HG03064 (cell line): ENCODE results near the gene ERC2.

ENCODE experiments used
- ATAC-seq: cut with Tn5 transposase; IDR thresholded peaks from one replicate; pipeline ENCODE4 v1.9.1; 2021; ENCODE audit warnings: low read depth; ENCODE audit not compliant: unreplicated experiment

ERC2 gene

DNA sequence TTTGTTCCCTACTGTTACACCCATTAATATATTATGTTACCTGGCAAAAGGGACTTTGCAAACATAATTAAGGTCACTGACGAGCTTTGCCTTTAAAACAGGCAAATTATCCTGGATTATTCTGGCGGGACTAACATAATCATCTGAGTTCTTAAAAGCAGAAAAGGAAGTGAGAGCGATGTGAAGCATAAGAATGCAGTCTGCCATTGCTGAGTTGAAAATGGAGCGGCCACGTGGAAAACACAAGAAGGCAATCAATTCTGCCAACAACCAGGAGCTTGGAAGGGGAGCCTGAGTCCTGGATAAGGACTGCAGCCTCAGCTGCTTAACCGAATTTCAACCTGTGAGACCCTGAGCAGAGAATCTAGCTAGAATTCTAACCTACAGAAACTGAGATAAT, 653.0 kb downstream of the ERC2 start:
- no peak for ATAC-seq

DNA sequence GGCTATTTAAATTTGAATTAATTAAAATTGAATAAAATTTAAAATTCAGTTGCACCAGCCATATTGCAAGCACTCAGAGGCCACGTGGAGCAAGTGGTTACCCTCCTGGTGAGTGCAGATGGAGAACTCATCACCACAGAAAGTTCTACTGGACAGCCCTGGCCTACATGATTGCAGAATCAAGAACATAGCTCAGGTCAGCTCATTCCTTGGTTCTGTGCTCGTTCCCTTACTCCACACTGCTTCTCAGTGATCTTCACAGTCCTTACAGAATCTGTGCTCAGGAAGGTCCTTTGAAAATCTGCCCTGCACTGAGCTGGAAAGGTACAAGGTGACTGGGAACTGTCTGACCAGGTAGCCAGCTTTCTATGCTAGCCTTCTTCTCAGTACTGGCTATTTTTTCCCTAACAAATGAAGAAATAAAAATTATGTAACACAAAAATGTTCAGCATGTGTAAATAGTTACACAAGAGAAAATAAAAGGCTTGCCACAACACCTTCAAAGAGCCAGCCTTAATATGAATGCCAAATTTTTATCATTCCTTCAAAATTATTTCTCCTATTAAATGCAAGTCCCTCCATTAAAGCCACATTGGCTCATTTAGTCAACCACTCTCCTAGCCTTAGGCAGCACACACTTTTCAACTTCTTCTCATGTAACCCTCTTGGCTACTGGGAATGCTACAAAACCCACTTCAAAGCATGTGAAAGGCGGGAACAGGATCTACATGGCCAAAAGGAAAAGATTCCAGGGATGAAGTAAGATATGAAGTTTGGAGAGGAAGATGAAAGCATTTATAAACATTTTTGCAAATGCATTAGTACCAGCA, 654.8 kb downstream of the ERC2 start:
- ATAC-seq: no peak

DNA sequence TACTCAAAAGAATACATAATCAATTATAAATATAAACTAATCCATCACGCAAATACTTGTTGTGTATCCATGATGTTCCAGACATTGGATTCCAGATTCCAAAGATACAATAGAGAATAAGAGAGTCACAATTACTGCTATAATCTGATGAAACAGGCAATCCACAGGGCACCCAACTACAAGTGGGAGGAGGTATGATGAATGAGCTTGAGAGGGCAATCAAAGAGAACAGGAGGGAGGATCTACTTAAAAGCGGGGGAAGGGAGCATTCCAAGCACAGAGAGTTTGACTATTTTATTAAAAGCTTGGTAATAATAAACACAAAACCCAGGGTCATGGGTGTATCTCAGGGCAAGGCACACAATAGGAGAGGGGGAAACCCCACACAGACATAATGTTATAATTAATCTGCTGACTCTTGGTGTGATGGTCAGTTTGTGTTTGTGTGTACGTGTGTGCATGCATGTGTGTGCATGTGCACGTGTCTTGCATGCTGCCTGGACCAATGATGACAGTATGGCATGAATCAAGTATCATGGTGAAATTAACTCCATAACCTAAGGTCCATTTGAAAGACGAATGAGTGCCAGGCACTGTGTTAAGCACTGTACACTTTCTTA, 655.8 kb downstream of the ERC2 start:
- no peak for ATAC-seq

DNA sequence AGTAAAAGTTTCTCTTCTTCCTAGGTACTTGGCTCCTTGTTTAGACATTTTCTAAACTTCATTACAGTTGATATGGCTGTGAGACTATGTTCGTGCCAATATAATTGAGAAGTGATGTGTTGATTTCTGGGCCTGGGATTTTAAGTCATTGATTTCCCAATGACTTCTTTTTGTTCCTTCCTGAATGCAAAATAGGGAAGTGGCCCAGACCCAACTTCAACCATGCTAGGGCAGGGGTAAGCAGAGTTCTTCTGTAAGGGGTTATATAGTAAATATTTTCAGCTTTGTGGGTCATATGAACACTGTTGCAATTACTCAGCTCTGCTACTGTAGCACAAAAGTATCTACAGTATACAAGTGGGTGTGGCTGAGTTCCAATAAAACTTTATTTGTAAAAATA, 661.1 kb downstream of the ERC2 start:
- no peak for ATAC-seq

DNA sequence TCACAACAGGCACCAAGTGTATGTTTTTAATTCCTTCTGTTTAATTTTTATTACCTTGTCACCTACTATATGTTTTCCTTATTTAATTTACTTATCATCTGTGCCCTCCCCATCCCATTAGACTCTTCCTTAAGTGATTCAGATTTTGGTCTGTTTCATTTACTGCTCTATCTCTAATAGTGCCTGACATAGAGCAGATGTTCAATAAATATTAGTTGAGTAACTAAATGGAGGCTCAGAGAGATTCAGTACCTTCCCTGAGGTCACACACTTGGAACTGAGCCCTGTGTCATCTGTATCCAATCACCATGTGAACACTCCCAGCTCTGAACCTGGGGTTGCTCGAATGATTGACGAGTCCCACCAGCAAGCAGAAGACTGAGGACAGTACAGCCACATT, 663.1 kb downstream of the ERC2 start:
- no peak for ATAC-seq

DNA sequence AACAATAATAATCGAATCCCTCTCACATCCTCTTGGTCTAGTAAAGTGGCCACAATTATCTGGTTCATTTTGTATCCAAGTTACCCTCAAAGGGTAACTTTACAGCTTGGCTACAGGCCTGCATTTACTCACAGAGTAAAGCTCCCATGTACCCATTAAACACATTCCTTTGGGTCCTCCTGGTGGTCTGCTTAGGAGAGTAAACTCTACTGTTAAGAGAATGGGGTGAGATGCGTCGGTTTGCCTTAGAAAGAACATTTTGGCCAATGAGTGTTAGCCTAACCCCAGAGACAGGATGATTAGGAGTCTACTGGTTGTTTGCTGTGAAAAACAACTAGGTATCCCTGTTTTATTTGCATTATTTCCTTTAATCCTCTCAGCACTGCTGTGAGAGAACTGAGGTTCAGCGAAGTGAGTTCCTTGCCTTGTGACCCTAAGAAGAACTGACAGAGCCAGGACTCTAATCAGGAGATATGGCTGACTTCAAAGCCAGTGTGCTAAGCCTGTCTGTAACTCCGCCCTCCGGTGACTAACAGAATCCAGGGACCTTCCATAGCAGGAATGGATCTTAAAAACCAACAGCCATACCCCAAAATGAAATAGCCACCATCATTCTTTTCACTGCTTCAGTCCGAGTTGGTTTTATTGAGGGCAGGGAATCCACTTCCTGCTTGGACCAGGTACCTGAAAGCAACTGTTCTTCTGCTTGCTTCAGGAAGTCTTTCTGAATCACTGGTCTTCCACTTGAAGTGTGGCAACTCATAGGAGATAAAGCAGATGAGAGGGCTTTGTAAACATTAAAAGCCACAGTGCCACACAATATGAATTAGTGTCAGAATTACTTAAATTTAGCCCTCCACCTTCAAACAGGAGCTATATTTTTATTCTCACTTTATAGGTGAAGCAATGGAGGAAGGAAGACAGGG, 663.8 kb downstream of the ERC2 start:
- no peak for ATAC-seq

DNA sequence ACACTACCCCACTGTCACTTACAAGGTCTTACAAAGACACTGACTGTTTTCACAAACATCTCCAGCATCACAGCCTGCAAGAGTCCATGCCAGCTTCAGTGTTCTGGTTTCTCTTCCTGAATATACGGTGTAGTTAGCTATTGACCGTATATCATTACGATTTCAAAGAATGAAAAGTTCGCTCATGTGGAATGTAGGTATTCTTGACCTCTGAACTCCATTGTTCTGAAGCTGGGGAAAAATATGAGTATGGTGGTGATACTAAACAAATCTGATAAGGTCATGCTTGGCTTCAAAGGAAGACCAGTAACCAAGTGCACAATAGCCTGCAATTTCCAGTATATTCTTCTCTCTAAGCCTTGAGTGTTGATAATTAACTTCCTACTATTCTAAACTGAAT, 665.5 kb downstream of the ERC2 start:
- ATAC-seq: no peak

DNA sequence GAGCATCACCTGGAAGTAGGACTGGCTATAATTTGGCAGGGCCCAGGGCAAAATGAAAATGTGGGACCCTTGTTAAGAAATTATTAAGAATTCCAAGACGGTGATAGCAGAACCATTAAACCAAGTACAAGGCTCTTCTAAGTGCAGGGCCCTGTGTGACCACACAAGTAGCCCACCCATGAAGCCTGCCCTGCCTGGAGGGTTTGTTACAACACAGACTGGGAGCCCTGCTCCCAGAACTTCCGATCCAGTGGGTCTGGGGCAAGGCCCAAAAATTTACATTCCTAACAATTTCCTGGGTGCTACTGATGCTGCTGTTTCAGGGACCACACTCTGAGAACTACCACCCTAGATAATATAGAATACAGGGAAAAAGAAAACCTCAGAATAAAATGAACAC, 666.6 kb downstream of the ERC2 start:
- no peak for ATAC-seq

DNA sequence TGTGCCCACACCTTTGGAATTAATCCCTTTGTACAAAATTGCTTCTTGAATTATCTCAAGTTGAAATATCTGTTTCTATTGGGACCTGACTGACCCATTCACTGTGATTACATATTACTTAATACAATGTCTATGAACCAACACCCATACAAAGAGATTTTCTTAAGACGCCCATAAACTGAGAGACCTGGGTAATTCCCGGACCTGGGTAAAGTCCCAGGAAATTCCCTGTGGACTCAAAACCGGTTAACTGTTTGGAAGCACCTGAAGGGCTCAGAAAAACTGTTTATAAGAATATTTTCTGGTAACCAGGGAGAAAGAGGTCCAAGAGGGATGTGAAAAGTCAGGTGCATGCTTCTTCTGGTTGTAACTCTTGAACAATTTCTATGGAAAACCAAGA, 667.2 kb downstream of the ERC2 start:
- ATAC-seq: no peak

DNA sequence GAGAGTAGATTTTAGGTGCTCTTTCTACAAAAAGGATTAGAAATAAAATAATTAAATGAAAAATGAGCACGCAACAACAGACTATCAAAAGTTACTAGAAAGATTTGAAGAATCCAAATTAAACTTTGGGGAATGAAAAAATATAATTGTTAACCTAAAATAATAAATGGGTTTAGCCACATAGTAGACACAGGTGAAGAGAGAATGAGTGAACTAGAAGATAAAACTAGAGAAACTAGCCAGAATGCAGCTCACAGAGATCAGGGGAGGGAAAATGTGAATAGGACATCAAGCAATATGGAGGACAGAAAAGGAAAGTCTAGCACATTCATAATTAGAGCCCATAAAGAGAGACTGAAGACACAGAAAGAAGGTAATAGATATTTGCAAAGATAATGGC, 670.5 kb downstream of the ERC2 start:
- no peak for ATAC-seq

DNA sequence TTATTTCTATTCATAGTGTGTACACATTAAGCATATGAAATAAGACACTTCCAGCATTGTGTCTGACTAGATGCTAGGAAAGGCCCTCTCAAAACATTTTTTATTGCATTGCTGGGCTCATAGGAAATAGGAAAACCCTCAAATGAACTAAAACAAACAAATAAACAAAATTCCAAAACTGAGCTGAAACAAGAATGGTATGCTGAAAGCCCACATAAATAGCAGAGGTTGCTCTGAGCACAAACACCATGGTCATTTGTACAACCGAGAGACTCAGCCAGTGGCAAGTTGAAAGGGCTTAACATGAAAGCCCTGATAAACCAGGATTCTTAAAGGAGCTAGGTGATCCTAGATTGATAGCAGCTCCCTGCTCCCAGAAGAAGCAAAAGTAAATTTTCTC, 671.2 kb downstream of the ERC2 start:
- ATAC-seq: no peak

DNA sequence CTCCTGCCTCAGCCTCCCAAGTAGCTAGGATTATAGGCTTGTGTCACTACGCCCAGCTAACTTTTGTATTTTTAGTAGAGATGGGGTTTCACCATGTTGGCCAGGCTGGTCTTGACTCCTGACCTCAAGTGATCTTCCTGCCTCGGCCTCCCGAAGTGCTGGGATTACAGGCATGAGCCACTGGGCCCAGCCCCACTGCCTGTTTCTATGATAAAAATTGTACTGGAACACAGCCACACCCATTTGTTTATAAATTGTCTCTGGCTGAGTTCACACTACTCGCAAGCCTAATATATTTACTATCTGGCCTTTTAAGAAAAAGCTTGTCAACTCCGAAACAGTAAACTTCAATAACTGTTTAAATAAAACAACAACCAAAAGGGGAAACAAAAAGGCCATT, 671.7 kb downstream of the ERC2 start:
- ATAC-seq: no peak

DNA sequence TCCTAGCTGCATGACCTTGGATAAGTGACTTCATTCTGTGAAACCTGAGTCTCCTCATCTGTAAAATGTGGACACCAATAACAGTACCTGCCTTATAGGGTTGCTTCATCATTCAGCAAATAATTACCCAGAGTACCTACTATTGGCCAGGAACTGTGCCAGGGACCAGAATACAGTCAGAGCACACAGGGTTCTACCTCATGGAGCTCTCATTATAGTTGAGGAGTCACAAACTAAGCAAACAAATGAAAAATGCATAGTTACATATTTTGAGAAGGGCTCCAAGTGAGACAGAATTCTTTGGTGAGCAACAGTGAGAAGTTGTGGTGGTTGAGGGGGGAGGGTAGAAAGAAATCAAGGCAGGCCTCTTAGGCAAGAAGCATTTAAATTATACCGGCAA, 672.5 kb downstream of the ERC2 start:
- ATAC-seq: no peak

DNA sequence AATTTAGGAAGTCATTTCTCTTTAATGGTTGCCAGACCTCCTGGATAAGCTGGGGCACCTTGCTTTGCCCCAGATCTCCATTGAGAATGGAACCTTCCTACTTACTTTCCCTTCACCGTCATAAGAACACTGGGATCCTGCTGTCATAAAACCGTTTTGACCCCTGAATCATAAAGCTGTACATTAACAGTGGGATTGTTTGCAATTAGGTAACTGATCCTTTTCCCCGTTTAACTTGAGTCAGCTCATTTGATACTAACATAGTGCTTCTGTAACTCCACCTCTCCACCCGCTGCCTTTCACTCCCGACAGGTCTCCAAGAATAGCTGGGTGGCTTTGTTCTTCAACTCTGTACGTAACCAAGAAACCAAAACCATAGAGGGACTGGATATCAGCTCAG, 673.0 kb downstream of the ERC2 start:
- ATAC-seq: no peak

DNA sequence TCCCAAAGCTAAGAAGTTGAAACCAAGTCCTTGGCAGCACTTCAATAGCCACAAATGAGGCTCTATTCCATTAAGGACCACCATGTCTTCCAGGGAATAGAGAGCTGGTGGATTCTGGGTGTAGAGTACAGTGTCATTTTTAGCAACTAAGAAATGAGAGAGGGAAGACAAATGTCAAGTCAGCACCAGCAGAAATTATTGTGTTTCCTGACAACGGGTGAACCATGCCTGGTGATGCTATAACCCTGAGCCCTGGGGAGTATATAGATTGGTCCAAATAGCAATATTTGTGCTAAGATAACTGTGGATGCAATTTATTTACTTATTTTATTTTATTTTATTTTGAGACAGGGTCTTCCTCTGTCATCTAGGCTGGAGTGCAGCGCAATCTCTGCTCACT, 675.5 kb downstream of the ERC2 start:
- ATAC-seq: no peak

DNA sequence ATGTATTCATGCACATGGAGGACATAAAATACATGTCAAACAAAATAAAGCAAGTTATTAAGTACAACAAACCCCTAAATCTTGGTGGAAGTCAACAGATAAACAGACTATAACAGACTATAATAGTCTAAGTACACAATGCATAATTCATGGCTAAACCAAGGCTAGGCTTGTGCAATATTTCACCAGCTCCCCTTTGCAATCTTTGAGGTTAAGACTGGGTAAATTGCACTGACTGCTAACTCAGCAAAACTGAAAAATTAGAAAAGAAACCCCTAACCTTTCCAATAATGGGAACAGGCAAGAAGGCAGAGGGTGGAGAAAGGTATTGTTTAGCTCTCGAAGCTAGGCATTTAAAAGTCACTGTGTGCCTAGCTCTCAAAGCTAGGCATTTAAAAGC, 676.3 kb downstream of the ERC2 start:
- ATAC-seq: no peak

DNA sequence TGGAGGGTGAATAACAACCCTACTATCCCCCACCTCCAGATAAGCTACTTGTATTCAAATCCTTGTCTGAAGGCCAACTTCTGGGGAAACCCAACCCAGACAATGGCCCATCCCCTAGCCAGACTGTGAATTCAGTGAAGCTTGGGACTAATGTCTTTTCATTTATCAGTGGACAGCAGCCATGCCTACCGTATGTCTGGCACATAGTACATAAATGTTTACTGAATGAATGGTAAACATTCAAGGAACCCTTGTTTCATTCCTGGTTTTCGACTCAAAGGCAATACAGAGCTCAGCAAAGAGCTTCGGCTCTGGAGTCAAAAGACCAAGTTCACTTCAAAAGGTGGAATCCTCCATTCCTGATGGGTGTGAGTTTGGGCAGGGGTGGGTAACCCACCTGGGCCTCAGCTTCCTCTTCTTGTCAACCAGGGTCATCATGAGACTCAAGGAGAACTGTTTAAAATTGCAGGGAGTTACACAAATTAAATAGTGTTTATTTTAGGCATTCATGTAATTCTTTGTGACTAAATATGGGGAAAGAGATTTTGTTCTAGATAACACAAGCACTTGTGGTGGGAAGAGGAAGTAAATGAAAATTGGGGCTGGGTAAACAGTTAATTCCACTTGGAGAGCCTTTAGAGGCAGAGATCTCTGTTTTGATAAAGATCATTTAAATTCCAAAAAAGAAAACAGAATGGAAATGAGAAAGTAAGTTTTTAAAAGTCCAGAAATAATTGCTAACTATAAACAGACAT, 677.5 kb downstream of the ERC2 start:
- ATAC-seq: no peak

DNA sequence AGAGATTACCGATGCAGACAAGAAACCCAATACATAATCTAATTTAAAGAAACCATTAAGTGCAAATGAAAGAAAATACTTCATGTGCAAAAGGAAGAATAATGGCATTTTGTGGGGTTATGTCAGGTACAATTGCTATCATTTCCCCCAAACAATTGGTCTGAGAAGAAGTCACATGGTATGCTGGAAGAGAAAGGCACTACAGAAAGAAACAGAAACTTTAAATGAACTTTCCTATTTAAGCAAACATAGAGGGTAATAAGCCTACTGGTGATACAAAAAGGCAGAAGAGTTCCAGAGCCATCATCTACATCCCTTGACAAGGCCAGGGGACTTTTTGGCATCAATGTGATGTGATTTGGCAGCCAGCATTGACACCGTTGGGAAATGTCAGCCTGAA, 678.8 kb downstream of the ERC2 start:
- ATAC-seq: no peak

DNA sequence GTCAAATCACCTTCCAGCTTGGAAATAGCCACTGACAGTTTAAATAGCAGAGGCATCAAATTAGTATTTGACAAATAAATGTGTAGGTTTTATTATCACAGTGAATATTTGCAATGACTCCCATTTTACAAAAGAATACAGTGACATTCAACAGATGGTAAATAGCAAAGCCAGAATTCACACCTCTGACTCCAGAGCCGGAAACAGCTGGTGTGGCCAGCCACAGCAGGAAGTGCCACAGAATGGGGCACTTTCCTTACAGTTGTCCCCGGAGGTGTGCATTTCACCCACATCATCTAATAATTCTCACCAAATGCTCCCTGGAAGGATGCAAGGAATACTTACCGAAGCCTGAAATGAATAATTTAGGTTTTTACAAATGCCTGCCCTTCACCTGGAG, 685.5 kb downstream of the ERC2 start:
- ATAC-seq: no peak

DNA sequence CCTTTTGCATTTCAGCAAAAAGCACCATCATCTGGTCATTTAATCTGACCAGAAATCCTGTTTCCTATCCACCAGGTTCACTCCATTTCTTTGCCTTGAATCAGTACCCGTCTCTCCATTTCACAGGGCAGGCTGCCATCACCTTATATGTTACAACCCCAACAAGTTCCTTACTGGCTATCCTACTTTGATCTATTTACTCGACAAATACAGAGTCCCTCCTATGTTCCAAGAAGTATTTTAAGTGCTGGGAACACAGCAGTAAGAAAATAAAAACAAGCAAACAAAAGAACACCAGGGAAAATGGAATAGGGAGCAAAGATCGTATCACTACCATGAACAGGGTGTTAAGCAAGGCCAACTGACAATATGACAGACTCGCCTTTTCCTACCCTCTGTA, 685.9 kb downstream of the ERC2 start:
- ATAC-seq: no peak

DNA sequence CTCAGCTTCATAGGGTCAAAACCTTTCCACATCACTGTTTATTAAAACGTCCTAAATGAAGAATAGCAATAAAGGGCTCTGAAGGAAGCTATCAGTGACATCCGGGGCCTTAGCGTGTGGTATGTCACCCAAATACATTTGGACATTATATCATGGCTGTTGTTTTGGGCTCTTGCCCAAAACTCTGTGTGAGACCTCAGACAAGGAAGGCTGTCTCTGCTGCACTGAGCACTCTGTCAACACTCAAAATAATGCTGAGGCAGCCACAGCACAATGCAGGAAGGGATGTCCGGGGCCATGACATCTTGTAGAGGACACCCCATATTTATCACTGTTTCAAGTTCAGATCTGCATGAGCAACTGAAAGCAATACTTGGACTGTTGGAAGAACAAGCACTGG, 687.4 kb downstream of the ERC2 start:
- no peak for ATAC-seq
